ENCODE data around the gene LRMDA.

The LRMDA gene

DNA sequence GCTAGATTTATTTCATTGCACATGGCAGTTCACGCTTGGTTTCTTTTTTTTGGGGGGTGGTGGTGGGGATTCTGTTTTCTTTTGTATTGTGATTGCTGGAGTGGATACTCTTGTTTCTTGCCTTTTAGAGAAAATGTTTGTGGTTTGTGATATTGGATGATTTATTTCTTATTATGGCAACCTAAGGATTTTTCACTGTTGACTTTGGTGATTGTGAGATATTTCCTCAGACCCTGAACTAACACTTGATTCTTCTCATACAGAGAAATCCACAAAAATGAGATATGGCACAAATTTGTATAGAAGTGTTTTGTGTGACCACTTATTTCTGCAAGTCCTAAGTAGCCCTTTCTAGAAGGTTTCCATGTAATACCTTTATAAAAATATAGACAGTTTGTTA is 871.1 kb downstream of the LRMDA start:
- DNase-seq (ENCODE audit: low read depth in 2 of 2) = no peak

DNA sequence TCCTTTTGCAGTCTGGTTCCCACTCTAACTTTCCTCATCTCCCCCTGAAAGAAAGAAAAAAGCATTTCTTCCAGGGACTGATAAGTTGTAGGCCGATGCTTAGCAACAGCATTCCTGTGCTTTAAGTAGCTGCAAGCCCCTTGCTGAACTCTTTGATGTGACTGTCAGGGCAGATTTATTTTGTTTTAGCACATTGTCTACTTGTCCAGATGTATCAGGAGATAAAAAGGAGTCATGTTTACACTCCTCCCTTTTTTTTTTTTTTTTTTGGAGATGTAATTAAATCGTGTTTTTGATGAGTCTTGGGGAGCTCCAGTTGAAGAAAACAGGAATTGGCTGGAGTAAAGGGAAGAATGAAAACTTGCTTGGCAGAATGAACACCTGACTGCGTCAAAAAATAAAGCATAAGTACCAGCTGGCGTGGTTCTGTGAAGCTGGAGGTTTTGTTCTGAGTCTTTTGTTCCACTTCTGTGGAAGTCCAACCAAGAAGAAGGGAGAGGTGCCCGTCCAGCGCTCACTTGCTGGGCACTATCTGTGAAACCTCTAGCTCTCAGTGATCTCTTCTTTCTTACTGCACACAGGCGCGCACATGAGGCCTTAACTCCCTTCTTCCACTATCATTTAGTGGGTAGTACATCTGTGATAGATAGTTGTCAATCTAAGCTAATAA is 871.7 kb downstream of the LRMDA start:
- no peak for DNase-seq (ENCODE audit: low read depth in 2 of 2)

DNA sequence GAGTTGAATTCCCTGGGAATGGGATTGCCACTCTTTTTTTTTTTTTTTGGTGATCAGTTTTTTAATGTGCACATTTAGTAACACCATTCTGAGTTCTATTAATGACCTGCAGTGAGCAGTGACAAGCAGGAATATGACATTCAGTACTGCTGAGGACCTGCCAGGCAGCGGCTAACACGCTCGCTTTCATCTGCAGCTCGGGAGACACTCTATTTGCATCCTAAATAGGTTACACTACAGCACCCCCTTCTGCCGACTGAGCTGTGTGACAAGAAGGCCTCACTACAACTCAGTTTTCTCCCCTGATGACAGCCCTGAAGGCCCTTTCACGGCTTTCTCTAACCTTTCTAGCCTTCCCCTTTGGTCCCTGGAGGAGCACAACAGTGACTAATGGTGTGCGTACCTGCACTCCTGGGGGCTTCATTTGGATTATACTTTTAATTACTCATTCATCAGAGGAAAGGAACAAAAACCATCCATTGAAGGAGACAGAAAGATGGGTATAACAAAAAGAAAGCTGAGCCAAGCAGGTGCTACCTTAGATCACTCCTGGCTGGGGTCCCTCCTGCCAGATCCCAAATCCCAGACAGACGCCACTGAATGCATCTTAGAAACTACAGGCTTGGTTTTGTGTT is 872.4 kb downstream of the LRMDA start:
- no peak for DNase-seq (ENCODE audit: low read depth in 2 of 2)

DNA sequence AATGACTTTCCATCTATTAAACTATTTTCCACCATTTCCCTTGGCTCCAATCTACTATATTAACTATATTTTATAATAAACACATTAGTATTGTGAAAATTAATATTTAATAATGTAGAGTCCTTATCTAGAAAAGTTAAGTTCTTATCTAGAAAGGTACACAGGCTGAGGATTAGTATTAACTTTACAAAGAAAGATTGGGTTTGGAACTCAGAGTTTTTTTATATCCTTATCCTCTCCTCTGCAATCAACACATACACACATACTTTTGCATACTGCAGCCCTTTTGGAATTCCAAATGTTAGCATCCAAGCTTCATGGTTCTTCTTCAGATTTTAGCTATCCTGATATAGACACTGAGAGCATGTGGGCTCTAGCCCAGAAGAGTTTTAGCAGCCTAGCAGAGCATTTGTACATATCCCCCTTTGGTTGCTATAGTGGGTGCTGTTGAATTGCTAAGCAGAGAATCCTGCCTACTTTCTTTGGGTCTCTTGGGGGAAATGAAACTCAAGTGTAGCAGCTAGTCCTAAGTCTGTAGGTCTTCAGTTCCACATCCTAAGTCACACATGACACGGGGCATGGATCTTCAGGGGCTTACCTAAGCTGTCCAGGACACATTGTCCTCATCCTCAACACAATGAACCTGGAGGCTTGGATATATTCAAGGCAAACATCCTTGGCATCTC is 874.6 kb downstream of the LRMDA start:
- no peak for DNase-seq (ENCODE audit: low read depth in 2 of 2)

DNA sequence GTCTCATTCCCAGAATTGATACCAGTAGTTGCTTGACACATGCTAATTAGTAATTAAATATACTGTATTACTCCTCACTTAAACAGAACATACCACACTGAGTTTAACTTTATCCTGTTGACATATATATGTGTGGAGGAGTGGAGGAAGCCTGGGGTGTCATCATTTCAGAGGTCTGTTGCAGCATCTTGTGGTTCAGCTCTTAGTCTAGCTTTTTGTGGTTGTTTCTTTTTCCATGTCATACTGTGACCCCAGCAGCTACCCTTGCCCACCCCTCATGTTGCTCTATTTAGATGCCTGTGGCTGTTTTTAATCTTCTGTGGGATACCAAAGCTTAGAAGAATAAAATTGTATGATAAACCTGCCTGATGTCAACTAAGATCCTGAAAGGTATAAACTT is 875.4 kb downstream of the LRMDA start:
- DNase-seq (ENCODE audit: low read depth in 2 of 2) = no peak

DNA sequence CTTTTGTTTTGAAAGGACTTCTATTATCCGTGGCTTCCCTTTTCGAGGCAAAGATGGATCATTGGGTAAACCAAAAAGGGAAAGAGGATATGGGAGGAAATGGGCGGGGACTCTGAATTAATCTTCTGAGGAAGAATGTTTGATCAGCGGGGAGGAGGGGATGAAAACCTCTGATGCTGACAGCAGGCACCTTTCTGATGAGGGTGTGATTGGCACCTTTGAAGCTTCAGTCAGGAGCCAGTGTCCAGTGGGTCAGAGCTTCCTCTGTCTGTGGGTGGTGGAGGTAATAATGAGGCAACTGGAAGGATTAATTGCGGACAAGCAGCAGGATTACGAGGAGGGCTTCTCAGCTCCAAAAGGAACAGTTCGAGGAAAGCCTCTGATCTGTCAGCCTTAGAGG is 877.6 kb downstream of the LRMDA start:
- no peak for DNase-seq (ENCODE audit: low read depth in 2 of 2)

DNA sequence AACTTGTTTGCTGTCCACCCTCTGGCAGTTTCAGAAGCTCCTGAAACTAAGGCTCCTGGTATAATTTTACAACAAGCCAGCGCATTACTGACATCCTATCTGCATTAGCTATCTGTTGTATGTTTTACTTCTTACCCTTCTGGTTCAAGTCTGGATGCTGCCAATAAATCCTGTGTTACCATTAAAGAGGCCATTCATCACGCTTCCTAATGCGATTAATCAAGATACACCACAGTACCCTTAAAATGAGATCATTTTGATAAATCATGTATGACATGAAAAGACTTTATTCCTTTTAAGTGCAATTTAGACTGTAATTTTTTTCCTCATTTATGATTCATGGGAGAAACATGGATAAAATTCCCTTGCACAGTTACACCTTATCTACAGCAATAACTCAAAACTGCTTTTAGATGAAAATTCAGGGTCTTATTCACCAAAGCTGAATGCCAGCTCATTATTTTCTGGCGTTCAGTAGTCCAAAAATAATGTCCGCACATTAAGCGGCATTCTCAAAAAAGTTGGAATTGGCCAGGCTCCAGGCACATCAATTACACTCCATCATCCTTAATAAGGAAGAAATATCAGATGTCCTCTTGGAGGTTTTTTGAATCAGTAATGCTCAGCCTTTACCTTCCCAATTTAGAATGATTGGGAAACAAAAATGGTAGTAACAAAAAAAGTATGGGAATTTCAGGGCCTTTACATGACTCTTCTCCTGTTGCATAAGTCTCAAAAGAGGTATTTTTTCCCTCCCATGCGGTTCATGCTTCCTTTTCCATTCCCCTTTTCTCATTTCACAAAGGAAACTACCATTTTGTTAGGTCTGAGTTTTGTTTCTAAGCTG is 878.5 kb downstream of the LRMDA start:
- DNase-seq (ENCODE audit: low read depth in 2 of 2) = no peak

DNA sequence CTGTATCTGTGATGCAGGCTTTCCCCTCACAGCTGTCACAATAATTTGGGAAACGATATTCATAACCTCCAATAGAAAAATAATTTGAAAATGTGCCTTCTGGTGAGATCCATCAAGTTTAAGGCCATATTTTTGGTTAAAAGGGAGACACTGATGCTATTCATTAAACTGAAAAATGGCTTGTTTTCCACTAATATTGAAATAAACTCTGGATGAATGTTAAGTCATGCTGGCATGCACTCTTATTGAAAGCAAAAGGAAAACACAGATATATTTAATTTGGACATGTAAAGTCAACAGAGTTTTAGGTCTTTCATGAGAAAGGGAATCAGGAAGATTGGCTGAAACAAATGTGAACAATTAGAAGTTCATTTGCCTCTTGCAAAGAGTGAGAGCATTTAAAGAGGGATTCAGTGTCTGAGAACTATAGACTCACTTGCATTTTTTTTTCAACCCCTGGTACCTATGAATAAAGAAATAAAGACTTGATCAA is 879.2 kb downstream of the LRMDA start:
- DNase-seq (ENCODE audit: low read depth in 2 of 2) = no peak

DNA sequence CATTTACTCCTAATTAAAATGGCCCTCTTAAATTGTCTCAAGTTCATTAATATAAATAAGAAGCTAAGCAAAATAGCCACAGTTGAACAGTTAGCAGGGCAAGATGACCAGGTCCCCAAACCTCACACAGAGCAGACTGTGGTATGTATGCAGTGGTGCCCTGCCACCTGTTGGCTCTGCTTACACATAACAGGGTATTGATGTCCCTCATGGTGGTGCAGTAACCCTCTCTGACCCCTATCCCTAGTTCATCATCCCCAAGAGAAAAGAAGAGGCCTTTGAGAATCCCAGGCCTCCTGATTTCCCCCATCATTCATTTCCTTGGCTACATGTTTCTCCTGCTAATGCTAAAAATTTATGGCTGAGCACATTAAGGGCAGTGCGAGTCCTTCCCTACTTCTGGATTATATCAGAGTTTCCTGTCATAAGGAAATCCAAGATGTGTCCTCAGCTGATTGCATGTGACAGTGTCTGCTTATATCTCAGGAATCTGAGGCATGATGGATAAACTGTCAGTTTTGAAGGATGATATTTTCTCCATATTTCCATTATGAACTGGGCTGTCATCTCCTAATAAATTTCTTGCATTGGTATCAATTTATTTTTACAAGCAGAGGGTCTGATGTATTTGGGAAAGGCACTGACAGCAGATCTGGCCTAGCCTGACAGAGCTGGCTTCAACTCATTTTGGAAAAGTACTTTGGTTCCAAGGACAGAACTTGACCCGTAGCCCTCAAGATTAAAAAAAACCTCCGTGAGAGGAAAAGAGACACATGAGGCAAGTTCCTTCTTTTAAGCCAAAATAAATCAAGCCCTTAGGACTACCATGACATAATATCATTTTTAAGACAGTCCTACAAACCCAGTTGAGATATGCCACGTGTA is 880.6 kb downstream of the LRMDA start:
- no peak for DNase-seq (ENCODE audit: low read depth in 2 of 2)

DNA sequence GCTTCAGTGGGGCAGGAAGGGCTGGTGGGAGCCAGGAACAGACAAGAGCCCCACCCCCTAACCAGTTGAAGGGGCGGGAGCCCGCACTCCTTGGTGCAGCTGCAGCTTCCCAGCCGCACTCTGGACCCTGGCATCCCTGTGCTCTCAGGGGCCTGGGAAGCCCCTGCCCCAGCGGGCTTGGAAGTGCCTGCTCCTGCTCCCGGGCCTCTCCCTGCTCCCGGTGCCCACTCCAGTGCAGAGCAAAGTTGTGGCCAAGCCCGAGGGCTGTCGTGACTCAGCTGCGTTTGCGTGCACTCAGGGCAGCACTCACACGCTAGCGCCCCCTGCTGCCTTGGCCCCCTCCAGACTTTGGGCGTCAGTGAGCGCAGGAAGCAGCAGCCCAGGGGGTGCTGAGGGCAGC is 883.8 kb downstream of the LRMDA start:
- no peak for DNase-seq (ENCODE audit: low read depth in 2 of 2)

DNA sequence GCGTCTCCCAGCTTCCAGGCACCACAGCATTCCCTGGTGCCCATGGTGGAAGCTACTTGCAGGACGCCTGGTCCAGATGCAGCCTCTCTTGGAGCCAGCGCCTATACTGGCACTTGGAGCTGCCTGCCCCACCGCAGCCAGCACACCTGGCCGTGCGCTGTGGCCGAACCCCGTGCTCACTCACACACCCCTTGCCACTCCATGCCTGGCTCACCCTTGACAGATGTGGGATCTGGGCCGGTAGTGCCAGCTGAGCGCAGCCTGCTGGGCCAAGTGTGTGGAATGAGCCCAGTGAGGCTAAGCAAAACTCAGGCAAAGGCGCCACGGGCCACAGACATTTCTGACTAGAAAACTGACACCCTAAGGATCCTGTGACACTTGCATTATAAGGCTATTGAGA is 884.8 kb downstream of the LRMDA start:
- no peak for DNase-seq (ENCODE audit: low read depth in 2 of 2)

DNA sequence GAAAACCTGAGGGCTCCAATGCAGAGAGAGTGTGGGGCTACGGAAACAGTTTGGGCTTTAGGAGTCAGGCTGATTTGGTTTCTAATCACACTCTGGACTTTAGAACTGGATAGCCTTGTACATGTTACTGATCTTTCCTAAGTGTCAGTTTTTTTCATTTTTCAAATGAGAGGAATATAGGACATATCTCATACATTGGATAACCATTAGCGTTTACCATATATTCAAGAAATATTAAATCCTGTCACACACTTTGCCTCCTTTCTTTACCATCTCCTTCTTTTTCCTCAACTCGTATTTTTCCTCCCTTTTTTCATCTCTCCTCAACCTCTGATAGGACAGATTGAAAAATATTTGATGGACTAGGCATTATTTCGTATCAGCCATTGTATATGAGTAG is 885.7 kb downstream of the LRMDA start:
- DNase-seq (ENCODE audit: low read depth in 2 of 2) = no peak

DNA sequence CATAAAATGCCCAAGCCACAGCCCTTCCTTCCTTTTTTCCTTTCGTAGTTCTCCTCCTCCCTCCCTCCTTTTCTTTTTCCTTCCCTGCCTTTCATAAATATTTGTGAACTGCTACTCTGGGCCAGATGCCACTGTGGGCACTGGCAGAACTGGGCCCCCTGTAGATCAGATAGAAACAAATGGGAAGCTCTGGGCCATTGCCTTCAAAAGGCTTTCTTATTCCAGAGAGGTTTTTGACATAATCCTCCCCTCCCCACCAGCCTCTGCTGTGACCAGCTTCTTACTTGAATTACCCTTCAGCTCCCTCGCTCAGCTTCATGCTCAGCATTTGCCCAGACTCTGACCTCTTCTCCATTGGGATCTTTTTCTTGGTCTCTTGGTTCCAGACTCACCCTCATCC is 886.8 kb downstream of the LRMDA start:
- DNase-seq (ENCODE audit: low read depth in 2 of 2) = no peak

DNA sequence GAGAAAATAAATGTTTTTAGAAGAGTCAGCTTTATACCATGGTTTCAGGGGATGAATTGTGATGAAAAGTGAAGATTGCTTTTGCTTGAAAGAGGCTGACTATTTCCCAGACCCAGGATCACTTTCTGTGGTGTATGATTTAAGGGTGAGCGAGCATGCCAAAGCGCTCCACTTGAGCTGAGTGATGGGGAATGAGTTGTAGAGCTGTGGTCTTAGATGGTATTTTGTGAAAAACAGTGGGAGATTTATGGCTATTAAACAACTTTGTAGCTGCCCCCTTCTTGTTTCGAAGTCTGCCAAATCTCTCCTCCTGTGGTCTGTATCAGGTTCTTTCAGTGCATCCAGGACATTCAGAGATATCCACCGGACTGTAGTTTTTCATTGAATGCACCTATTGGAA is 888.2 kb downstream of the LRMDA start:
- DNase-seq (ENCODE audit: low read depth in 2 of 2) = no peak

DNA sequence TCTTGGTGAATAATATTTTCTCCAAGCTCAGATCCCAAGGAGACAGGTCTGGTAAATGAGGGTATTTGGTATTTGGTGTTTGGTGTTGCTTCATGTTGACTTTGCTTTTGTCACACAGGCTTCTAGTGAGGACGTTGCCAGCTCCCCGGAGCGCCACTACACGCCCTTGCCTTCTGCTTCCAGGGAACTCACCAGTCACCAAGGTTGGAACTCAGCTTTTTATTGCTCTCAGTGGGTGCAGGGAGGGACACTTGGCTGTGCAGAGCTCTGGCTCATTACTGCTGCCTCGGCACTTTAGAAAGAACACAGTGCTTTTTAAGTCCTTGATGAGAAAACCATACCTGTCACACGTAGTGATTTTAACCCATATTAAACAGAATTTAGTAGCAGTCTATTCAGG is 892.9 kb downstream of the LRMDA start:
- DNase-seq (ENCODE audit: low read depth in 2 of 2) = no peak

DNA sequence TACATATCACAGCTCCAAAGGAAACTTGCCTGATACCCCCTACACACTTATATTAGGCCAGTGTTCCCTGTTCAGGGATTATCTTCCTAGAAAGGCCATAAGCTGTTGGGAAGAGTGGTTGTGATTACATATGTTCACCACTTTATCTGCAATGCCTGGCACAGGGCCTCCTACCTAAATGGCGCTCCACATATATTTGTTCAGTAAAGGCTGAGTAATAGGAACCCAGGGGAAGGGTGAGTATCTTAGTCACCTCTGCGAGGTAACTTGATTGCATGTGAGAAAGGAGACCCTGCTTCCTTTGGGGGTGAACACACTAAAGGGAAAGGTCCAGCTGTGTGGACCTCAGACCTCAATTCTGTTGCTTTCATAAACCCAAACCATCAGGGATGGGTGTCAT is 896.0 kb downstream of the LRMDA start:
- DNase-seq (ENCODE audit: low read depth in 2 of 2) = no peak

DNA sequence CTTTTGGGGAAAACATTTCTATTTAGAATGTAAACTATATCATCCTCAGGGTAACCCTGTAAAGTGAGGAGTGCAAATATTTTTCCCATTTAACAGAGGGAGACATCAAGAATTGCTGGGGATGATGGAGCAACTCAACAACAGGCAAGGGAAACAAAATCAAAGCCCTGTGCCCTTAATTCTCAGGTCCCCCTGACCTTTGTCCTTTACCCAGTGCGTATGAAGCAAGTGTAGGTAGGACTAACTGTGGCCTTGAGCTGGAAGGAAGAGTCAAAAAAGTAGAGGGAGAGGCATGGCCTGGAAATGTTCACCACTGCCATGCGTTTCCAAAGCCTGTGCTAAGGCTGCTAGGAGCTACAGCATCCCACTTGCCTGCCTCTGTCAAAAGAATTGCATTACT is 896.9 kb downstream of the LRMDA start:
- no peak for DNase-seq (ENCODE audit: low read depth in 2 of 2)

DNA sequence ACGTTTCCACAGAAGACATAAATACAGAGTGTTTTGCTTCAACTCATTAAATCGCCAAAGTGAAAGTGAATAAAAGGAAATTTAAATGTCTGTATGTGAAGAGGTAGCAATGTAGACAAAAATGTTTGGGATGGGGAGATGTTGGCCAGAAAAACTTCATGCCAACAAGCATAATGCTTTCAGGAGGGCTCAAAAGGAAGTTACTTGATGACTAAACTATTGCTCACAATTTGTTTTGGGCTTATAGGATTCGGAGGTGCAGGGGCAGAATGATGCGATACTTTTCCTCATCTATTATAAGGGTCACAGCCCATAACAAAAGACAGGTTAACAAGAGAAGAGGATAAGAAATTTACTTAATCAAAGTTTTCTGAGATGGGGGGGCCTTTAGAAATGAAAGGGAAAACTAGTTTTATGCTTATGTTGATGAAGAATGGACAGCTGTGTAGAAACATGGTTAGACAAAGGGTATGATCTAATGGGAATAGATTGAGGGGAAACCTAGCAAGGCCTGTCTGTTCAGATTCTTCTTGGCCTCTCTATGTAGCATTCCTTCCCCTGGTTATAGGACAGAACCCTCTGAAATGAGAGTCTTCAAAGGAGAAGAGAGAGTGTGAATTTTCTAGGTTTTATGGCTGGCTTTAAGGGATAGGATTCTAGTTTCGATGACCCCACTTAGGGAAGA is 898.6 kb downstream of the LRMDA start:
- DNase-seq (ENCODE audit: low read depth in 2 of 2) = no peak

DNA sequence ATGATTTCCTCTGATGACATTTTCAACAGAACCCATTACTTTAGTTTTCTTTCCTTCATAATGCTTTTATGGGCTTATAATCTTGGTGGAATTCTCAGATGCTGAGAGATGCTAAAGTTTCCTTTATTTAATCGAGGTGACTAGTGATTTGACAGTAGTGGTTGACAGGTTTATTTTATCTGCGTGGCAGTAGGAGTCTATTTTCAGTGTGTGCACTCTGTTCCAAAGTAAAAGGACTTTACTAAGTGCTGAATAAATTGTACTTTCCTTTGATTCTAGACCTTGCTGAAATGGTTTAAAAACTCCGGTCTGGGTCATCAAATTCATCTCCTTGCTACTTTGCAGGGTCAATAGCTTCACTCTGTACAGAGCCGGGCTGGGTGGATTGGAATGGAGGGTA is 900.3 kb downstream of the LRMDA start:
- DNase-seq (ENCODE audit: low read depth in 2 of 2) = no peak

DNA sequence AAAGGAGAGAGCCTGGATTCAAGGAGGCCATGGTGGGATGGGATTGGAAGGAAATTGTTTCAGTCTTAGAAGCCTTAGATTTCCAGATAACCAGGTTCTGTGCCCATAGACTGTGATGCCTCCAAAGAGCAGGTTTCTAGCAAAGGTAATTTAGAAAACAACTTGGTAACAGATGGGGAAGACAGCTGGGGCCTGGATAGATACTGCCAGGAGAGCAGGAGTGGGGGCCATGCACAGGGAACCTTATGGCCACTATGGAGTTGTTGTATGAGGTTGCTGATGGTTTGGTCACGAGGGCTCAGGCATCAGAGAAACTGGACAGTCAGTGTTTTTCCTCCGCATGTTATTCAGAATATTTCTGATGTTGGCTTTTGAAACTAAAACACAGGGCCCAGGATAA is 901.9 kb downstream of the LRMDA start:
- no peak for DNase-seq (ENCODE audit: low read depth in 2 of 2)

DNA sequence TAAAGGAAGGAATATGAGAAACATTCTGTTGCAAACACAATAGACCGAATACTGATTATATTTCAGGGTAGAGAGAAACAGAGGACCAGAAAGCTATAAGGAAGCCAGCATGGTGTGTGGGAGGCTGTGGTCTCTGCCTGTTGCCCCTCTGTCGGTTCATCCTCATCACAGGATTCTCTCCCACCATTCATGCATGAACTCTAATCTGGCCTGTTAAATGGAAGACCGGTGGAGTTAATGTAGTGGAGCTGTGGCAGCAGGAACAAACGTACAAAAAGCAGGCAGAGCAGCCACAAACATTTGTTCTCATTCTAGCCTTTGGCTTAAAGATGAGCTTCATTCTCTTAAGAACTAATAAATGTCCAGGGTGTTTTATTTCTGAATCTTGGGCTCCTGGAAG is 902.4 kb downstream of the LRMDA start:
- no peak for DNase-seq (ENCODE audit: low read depth in 2 of 2)
